OCI-LY1 (cell line): ENCODE data around the gene LCN6.
"Not testable (repeated sequence)": the region's sequence is repeated elsewhere in the genome, so short reads cannot be mapped to it uniquely, and the experiment has no call there.

Source experiments
- H2AFZ ChIP-seq: fragments of 200-600 bp; sonication (generic), shearing (Covaris generic); 2 replicates; pipeline ENCODE4 v1.6.0; 2014; ENCODE audit warnings: antibody characterized with exemption, mild to moderate bottlenecking, low read length
- H3F3A ChIP-seq: fragments of 200-600 bp; sonication (generic), shearing (Covaris generic); 2 replicates; pipeline ENCODE4 v1.6.0; 2014; ENCODE audit warnings: mild to moderate bottlenecking, antibody characterized with exemption, low read length, moderate library complexity; ENCODE audit not compliant: insufficient read depth
- H3K27ac ChIP-seq: fragments of 200-600 bp; sonication (generic); 2 replicates; pipeline ENCODE4 v1.5.1; 2014; ENCODE audit warnings: low read length, mixed run types, mild to moderate bottlenecking, low read depth; ENCODE audit not compliant: poor library complexity, severe bottlenecking
- H3K27me3 ChIP-seq: fragments of 200-600 bp; sonication (generic); 2 replicates; pipeline ENCODE4 v1.6.0; 2014; ENCODE audit warnings: antibody characterized with exemption, mild to moderate bottlenecking, low read length, moderate library complexity; ENCODE audit not compliant: insufficient read depth
- H3K36me3 ChIP-seq: fragments of 200-600 bp; sonication (generic); 2 replicates; pipeline ENCODE4 v1.6.1; 2014; ENCODE audit warnings: mild to moderate bottlenecking, antibody characterized with exemption, low read length, moderate library complexity, mixed read lengths; ENCODE audit not compliant: insufficient read depth
- H3K4me1 ChIP-seq: fragments of 200-600 bp; sonication (generic); 2 replicates; pipeline ENCODE4 v1.5.1; 2014; ENCODE audit warnings: mild to moderate bottlenecking, low read length, moderate library complexity; ENCODE audit not compliant: insufficient read depth, severe bottlenecking
- H3K4me2 ChIP-seq: fragments of 200-600 bp; sonication (generic), shearing (Covaris generic); 2 replicates; pipeline ENCODE4 v1.6.1; 2014; ENCODE audit warnings: low read length
- H3K4me3 ChIP-seq: fragments of 200-600 bp; sonication (generic); 2 replicates; pipeline ENCODE4 v1.5.1; 2014; ENCODE audit warnings: low read length, low read depth, mild to moderate bottlenecking, mixed read lengths; ENCODE audit not compliant: poor library complexity, severe bottlenecking
- H3K79me2 ChIP-seq: fragments of 200-600 bp; shearing (Covaris generic); 2 replicates; pipeline ENCODE4 v1.6.1; 2016; ENCODE audit warnings: mixed run types, low read length, mixed read lengths; ENCODE audit not compliant: insufficient read depth
- H3K9ac ChIP-seq: fragments of 200-600 bp; sonication (generic), shearing (Covaris generic); 2 replicates; pipeline ENCODE4 v1.6.1; 2014; ENCODE audit warnings: mild to moderate bottlenecking, low read length, mixed read lengths
- H3K9me2 ChIP-seq: fragments of 200-600 bp; sonication (generic), shearing (Covaris generic); 2 replicates; pipeline ENCODE4 v1.6.1; 2014; ENCODE audit warnings: low read depth, mild to moderate bottlenecking, low read length, mixed read lengths
- H3K9me3 ChIP-seq: fragments of 200-600 bp; shearing (Covaris generic); 2 replicates; pipeline ENCODE4 v1.6.1; 2014; ENCODE audit warnings: low read length, mixed read lengths
- H4K20me1 ChIP-seq: fragments of 200-600 bp; sonication (generic), shearing (Covaris generic); 2 replicates; pipeline ENCODE4 v1.6.0; 2016; ENCODE audit warnings: mild to moderate bottlenecking, low read length; ENCODE audit not compliant: insufficient read depth
- EZH2 ChIP-seq: fragments of 200-600 bp; sonication (generic), shearing (Covaris generic); IDR thresholded peaks from 2 replicates; pipeline ENCODE4 v1.8.0; 2017; ENCODE audit warnings: borderline replicate concordance, mixed run types, mild to moderate bottlenecking, antibody characterized with exemption, low read length, moderate library complexity, mixed read lengths
- TF ChIP-seq, protein P1 (sequence below): fragments of 200-600 bp; sonication (generic), shearing (Covaris generic); IDR thresholded peaks from 2 replicates; pipeline ENCODE4 v1.5.1; 2017; ENCODE audit warnings: mild to moderate bottlenecking, antibody characterized with exemption, low read length, moderate library complexity, mixed read lengths

The LCN6 gene

DNA sequence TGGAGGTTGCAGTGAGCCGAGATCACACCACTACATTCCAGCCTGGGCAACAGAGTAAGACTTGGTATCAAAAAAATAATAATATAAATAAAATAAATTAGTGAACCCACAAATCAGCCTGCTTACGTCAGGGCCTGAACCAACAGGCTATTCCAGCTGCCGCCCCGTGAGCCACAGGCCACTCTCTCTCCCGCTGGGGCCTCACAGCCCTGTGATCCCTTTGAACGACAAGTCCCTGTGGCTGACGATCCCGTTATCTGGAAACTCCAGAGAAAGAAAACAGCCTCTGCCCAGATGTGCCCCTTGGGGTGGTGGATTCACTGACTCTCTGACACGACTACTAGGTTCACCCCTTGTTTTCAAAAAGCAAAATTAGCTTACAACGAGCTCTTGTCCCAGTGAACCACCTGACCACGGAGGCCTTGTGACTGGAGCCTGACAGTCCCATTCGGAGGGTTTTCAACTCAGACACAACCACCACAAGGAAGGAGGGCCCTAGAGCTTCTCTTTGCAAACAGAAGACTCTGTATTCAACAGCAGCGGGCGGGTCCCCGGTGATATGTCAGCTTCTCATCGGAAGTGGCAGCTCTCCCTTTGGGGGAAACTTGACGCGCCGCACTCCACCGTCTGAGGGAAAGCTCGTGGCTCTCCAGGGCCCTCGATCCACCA, 40.3 kb downstream of the LCN6 start:
- Histone ChIP-seq H3K27ac (no peak overlapping the region), H3K9me2 (no peaks in the 10 kb centered on the region), H4K20me1 (no peaks in the 10 kb centered on the region), H3K9ac (no peak overlapping the region), H3K79me2 (no peaks in the 10 kb centered on the region), H3K4me2 (no peak overlapping the region), H3K36me3 (no peaks in the 10 kb centered on the region), H2AFZ (no peak overlapping the region), H3F3A (no peaks in the 10 kb centered on the region), H3K4me1 (no peaks in the 10 kb centered on the region), H3K9me3 (no peaks in the 10 kb centered on the region), H3K4me3 (no peak overlapping the region), H3K27me3 (peaks cover 13% of the 10 kb centered on the region; the same call in 1 of the 2 replicates)
- TF ChIP-seq, protein P1, sequence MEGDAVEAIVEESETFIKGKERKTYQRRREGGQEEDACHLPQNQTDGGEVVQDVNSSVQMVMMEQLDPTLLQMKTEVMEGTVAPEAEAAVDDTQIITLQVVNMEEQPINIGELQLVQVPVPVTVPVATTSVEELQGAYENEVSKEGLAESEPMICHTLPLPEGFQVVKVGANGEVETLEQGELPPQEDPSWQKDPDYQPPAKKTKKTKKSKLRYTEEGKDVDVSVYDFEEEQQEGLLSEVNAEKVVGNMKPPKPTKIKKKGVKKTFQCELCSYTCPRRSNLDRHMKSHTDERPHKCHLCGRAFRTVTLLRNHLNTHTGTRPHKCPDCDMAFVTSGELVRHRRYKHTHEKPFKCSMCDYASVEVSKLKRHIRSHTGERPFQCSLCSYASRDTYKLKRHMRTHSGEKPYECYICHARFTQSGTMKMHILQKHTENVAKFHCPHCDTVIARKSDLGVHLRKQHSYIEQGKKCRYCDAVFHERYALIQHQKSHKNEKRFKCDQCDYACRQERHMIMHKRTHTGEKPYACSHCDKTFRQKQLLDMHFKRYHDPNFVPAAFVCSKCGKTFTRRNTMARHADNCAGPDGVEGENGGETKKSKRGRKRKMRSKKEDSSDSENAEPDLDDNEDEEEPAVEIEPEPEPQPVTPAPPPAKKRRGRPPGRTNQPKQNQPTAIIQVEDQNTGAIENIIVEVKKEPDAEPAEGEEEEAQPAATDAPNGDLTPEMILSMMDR, result no peak
- TF ChIP-seq EZH2, result no peak

DNA sequence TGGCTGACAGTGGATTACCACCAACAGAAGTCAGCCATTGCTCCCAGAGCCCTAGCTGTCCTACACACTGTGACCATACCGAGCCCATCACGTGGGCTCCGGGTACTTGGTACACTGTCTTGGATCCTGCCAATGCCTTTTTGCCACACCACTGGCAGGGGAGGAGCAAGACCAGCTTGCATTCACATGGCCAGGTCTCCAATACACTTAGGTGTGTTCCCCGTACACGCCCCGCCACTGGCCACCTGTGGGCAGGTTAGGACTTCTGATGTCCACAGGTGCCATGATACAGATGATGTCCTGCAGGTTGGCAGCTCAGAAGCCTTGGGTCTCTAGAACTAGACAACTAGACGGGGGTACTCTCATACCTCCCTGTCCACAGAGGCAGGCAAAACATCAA, 41.3 kb downstream of the LCN6 start:
- no peak overlapping the region for H3K4me2 ChIP-seq
- no peaks in the 10 kb centered on the region for H3K36me3 ChIP-seq
- no peak overlapping the region for H3K9ac ChIP-seq
- H3K27ac ChIP-seq, result no peak overlapping the region
- no peak overlapping the region for H3K4me3 ChIP-seq
- H3K27me3 ChIP-seq, result peaks cover 13% of the 10 kb centered on the region; the same call in 1 of the 2 replicates
- no peaks in the 10 kb centered on the region for H3K79me2 ChIP-seq
- no peaks in the 10 kb centered on the region for H3K9me2 ChIP-seq
- no peaks in the 10 kb centered on the region for H3K9me3 ChIP-seq
- H2AFZ ChIP-seq, result no peak overlapping the region
- no peaks in the 10 kb centered on the region for H3K4me1 ChIP-seq
- no peaks in the 10 kb centered on the region for H3F3A ChIP-seq
- H4K20me1 ChIP-seq, result no peaks in the 10 kb centered on the region
- TF ChIP-seq, protein P1, result no peak
- no peak for TF ChIP-seq EZH2

DNA sequence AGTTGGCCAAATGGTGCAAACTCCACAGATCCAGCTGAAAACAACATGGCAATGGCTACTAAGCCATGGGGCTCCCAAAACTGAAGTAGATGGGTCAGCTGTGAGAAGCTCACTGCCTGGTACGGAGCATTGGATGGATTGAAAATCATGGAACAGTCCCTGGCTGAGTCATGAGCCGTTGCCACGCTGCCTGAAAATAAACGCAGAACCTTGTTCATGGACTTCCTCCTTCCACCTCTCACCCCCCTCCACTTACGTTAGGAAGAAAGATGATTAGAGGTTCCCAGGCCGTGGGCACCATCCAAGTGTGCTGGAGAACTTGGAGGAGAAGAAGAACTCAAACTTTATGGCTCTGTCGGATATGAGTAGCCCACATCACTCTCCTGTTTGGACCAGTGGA, 42.8 kb downstream of the LCN6 start:
- Histone ChIP-seq H3K79me2 (no peaks in the 10 kb centered on the region), H3K4me3 (no peak overlapping the region), H3K9me2 (no peaks in the 10 kb centered on the region), H3K9ac (no peak overlapping the region), H3F3A (no peaks in the 10 kb centered on the region), H4K20me1 (no peaks in the 10 kb centered on the region), H3K27me3 (peaks cover 14% of the 10 kb centered on the region; the same call in 1 of the 2 replicates), H3K4me1 (no peaks in the 10 kb centered on the region), H3K4me2 (no peak overlapping the region), H3K36me3 (no peaks in the 10 kb centered on the region), H2AFZ (no peak overlapping the region), H3K9me3 (no peaks in the 10 kb centered on the region), H3K27ac (no peak overlapping the region)
- TF ChIP-seq, protein P1, result no peak
- TF ChIP-seq EZH2, result no peak

DNA sequence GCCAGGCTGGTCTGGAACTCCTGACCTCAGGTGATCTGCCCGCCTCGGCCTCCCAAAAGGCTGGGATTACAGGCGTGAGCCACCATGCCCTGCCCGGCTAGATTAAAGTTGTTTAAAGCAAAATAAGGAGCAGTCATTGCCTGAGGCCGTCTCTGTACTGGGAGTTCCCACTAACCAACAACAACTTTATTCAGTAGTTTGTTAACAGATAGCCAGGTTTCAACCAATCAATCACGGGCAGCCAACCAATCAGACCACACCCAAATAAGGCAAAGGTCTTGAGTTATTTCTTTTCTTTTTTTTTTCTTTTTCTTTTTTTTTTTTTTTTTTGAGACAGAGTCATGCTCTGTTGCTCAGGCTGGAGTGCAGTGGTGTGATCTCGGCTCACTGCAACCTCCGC, 43.6 kb downstream of the LCN6 start:
- H3K27me3 ChIP-seq, result peaks cover 14% of the 10 kb centered on the region; the same call in 1 of the 2 replicates
- H3K9ac ChIP-seq, H2AFZ ChIP-seq, H3K4me3 ChIP-seq, H3K79me2 ChIP-seq, H3F3A ChIP-seq, H3K27ac ChIP-seq, H3K4me2 ChIP-seq, H3K9me2 ChIP-seq, H3K36me3 ChIP-seq, H3K4me1 ChIP-seq, H4K20me1 ChIP-seq, H3K9me3 ChIP-seq: not testable (repeated sequence)
